Activated CD4-positive, alpha-beta T cell treated with anti-CD3 and anti-CD28 coated beads, Interleukin-2, Interleukin-4, amounts not matched to agents 100 ng/mL and 50 ng/mL, durations not matched to agents 16 hours and 8 hours (primary cell): ENCODE data around the gene EXOC5.
"Not testable (repeated sequence)": the region's sequence is repeated elsewhere in the genome, so short reads cannot be mapped to it uniquely, and the experiment has no call there.

Source experiments
- DNase-seq: peaks from one replicate; pipeline ENCODE4 v3.0.0-alpha.2; 2020; ENCODE audit warnings: low spot score

Gene EXOC5

DNA sequence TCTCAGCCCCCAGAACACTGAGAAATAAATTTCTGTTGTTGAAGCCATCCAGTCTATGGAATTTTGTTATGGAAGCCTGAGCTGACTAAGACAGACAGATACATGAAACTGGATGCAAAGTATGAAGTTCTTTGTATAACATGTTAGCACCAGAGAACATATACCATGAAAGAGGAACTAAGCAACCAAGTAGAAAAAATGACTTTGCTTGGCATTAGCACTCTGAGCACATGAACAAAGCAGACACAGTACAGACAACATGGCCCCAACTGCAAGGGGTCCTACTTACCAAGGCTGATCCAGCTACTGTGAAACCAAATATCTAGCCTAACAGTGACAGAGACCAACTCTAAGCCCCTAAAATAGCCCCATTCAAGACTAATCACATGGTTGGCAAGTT is 13.8 kb downstream of the EXOC5 start:
- DNase-seq = no peak

DNA sequence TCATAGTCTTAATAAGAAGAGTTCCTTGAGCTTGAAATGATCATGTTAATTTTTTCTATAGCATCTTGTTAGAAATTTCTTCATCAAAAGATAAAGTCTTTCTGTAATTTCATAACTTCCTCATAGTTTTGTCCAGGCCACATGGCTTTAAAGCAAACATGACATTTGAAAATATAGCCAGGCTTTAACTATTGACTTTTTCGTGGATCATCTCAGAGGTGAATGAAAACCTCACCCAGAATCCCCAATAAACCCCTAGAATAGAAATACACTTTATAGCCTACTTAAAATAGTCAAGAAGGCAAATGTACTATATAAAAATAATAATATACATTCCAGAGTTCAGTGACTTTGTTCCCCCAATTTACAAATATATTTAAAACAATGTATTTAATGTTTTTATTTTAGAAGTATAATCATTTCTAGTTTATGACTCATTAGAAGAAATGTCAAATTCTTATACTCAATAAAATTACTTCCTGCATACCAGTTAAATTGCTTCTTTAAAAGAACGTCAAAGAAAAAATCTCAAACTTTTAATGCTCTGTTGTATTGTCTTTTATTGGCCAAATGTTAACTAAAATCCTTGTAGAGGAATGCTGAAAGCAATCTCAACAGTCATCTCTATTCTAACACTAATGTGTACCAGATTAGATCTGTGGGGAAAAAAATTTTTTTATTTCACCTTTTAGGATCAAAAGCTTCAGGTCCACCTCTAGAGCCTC is 21.6 kb downstream of the EXOC5 start:
- DNase-seq = no peak

DNA sequence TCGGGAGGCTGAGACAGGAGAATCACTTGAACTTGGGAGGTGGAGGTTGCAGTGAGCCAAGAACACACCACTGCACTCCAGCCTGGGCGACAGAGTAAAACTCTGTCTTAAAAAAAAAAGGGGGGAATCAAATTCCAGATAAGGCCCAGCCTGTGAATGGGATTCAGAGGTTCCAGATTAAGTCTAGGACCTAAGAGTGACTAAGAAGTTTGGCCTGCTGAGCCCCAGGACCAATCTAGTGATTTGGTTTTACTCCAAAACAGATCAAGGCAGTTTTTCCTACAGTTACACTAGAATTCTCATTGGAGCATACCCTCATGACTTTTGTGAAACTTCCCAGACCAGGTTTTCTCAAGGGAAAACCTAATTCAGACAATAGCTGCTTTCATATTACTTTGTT is 22.8 kb downstream of the EXOC5 start:
- no peak for DNase-seq

DNA sequence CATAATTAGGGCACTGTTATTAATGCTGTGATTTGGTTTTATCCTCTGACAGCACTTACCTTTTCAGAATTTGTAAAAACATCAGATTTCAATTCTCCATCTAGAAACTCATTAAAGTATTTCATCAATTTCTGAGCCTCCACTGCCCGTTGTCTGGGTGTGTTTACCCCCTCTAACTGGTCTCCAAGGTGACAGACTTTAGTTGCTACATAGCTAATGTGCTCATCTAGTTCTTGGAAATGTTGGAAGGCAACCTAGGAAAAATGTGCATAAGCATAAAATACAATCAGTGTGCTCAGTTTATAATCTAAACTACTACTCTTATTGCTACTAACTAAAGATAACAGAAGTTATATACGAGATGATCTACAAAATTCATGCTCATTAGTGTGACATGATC is 24.6 kb downstream of the EXOC5 start:
- DNase-seq = no peak

DNA sequence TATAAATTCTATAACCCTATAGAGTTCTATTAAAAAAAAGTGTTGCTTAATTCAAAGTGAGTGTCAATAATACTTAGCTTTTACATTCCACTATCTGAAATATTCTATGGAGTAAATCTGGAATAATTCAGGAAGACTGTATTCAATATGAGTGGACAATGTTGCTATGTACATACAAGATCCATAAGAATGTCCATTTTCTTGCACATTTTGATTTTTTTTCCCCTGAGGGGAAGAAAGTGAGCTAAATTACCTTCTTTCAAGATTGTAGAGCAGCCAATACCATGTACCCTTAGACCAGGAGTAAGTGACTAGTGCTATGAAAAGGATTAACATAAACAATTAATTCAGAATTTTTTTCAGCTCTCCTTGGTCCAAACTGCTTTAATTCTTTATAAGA is 25.4 kb downstream of the EXOC5 start:
- no peak for DNase-seq

DNA sequence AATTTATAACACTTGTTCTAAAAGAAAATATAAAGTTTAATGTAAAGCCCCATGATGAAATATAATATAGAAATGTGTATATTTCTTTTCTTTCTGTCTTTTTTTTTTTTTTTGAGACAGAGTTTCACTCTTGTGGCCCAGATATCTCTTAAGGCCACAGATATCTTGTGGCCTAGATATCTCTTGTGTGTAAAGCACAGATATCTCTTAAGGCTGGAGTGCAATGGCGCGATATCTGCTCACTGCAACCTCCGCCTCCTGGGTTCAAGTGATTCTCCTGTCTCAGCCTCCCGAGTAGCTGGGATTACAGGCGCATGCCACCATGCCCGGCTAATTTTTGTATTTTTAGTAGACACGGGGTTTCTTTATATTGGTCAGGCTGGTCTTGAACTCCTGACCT is 28.6 kb downstream of the EXOC5 start:
- DNase-seq = not testable (repeated sequence)

DNA sequence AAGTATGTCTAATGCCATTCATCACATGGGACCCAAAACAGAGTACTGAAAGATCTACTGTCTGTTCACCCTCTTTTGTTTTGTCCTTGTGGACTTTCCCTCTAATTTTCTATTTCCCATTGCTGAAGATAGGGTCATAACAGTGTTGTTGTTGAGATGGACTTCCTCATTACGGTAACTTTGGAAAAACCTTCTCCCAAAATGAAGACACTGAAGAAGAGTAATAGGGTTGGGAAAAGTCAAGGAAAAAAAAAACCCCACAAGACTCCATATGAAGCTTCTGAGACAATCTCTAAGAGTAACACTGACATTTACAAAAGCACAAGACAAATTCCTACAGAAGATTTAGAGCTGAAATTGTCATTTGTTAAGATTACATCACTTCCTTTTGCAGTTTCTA is 36.7 kb downstream of the EXOC5 start:
- no peak for DNase-seq

DNA sequence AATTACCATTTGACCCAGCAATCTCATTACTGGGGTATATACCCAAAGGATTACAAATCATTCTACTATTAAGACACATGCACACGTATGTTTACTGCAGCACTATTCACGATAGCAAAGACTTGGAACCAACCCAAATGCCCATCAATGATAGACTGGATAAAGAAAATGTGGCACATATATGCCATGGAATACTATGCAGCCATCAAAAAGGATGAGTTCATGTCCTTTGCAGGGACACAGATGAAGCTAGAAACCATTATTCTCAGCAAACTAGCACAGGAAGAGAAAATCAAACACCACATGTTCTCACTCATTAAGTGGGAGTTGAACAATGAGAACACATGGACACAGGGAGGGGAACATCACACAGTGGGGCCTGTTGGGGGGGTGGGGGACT is 40.4 kb downstream of the EXOC5 start:
- not testable (repeated sequence) for DNase-seq

DNA sequence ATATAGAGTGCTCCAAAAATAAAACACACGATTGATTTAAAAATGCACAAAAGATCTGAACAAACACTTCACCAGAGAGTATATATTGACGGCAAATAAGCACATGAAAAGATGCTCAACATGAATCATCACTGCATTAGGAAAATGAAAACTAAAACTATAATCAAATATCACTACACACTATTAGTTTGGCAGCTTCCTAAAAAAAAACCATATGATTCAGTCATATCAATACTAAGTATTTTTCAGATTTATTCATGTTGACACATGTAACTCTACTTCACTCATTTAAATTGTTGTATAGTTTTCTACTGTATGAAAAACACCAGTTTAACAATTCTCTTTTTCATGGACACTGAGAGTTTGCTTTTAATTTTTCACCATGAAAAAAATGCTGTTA is 41.6 kb downstream of the EXOC5 start:
- peak; percentile 0 for DNase-seq

DNA sequence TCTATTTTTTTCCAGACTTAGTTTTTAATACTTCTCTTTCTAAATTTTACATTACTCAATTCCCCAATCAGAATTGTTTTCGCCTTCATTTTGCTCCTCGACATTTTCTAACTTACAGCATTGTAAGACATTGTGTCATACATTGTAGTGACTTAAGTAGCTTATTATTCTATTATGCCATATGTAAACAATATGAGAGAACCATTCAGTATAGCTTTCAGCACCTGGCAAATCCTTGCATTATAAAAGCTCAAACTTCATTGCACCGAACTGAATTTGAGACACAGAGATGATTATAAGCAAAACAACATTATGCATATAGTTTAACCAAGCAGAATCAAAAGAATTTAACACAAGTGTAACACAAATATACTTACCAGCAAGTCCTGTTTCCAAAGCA is 46.8 kb downstream of the EXOC5 start:
- DNase-seq = no peak

DNA sequence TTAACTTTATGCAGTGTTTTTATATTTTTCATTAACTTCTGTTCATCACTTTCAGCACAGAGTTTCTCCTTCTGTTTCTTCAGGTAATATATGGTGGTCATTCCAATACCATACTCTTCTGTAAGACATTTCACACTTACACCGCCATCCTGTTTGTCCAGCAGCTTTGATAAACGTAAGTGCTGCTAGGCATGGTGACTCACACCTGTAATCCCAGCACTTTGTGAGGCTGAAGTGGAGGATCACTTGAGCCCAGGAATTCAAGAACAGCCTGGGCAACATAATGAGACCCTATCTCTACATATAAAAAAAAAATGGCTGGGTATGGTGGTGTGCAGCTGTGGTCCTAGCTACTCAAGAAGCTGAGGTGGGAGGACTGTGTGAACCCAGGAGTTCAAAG is 55.8 kb downstream of the EXOC5 start:
- no peak for DNase-seq

DNA sequence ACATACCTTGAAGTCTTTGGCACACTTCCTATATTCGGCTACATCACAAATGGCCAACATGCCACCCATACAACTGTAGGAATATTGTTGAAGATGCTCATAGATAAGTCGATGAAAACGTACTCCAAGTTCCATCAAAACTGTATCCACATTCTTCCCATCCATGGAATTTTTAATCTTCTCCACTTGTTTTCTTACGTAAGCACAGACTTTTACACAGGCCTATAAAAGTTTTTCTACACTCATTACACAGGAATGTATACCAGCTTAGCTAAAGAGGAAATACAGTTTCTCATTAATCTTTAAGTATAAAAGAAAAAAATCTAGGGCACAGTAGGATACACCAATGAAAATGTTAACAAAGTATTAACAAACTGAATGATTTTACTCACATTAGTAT is 59.1 kb downstream of the EXOC5 start:
- DNase-seq = no peak

DNA sequence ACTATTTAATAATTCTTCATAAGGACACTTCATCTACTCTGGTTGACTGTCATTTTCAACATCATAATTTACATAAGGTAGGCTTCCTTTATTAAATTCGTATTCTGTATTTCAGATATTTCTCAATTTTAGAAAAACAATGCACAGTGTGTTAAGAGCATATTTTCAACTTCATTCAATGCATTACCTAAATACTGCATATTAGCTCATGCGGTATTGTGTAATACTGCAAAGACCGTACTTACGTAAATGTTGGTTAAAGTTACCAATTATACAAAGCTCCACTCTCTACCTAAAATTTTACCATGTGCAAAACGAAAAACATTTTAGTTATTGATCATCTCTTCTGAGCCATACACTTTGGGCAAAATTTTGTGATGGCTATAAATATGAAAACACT is 62.8 kb downstream of the EXOC5 start:
- no peak for DNase-seq

DNA sequence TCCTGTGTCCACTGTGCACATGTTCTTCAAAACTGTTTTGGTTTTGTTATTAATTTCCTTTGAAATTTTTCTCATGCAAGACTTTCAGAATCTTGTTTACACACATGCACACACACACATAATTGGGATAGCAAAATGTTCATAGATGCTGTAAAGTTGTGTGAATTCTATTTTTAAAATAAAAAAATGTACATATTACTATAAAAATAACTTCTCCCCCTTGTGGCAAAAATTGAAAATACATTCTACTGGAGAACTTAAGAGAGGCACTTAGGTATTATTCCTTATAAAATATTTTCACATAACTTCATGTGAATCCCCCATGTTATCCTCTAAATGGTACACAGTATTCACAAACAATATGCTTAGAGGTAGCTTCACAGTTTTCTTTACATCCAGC is 66.0 kb downstream of the EXOC5 start:
- not testable (repeated sequence) for DNase-seq

DNA sequence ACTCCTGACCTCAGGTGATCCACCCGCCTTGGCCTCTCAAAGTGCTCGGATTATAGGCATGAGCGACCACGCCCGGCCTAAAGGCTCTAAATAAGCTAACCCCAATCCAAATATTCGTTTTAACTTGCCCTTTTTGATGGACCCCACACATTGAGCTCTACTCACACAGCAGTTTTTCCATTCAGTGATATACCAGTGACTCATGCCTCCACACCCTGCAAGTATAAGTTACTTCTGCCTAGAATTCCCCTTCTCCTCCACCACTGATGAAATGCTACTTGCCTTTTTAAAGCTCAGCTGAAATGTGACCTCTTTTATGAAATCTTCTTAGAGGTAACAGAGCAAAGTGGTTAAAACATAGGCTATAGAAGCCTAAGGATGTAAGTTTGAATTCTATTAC is 68.8 kb downstream of the EXOC5 start:
- DNase-seq = no peak

DNA sequence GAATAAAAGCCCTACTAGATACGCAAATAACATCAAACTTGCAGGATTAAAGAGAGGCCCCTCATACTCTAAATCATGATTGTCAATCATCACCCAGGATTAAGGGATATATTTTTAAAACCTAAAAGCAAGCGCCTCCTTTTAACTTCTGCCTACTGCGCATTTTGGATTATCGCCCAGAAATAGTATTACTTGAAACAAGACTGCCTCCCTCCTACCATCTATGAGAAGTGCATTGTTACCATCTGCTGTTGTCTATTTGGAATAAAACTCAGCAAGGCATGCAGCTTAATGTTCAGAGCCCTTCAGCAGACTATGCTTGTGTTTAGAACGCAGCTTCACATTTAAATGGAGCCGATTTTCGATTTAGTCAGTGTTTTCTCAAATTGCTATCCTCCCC is 79.6 kb downstream of the EXOC5 start:
- no peak for DNase-seq

DNA sequence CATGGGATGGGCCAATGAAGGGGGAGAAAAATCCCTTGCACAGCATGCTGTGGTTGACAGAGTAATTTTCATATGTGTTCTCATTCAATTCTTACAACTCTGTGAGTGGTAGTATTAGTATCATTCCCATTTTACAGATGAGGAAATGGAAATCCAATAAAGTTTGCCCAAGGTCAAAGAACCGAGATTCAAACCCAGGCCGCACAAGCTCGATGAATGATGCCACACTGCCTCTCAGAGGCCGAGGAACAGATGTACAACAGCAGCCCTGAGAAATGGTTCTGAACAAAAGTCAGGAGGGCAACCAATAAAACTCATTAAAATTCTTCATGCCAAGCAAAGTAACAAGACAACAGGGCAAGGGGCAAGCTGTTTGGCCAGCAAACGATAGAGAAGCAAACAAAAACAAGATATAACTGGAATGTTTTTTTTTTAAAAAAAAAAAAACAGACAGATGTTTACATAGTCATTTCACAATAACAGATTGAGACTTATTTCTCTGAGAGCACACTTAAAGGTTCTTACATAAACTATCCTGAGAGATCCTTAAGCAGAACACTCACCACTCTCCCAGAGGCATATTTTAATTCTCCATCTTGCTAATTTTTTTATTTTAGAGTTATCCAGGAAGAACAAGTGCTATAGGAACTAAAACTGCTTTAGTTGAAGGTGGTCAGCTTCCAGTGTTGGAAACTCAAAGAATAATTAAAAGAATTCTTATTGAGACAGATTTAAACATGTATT is 85.8 kb downstream of the EXOC5 start:
- peak; percentile 11 for DNase-seq

DNA sequence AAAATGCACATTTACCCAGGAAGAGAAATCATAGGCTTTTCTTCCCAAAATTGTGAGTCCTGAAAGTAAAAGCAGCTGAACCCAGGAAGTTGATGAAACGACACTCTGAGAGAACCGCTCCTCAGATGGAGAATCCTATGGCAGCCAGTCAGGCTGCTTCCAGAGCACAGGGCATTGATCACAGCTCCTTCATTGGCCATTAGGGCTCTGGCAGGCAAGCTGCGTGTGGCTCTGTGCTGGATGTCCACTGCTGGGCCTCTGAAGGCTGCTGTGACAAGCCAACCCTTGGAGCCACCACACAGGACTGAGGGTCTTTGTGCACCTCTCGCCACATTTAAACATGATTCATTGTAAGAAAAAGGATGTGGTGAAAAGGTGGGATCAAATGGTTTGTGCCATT is 89.4 kb downstream of the EXOC5 start:
- DNase-seq = no peak

DNA sequence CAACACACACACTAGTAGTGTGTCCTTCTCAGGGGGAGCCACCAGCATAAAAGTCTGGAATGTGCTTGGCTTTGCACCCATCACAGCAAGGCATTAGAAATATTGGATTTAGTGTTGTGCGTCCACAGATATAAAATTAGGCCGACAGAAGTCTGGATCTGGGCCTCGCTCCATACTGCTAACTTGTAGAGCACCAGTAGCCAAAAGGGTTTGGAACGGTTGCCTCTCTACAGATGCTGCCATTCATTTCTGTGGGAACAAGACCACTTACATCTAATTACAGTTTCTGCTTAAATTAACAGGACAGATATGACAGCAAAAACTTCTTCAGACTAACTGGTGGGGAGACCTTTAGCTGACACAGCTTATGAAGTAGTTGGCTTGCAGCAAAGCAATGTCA is 94.2 kb downstream of the EXOC5 start:
- no peak for DNase-seq

DNA sequence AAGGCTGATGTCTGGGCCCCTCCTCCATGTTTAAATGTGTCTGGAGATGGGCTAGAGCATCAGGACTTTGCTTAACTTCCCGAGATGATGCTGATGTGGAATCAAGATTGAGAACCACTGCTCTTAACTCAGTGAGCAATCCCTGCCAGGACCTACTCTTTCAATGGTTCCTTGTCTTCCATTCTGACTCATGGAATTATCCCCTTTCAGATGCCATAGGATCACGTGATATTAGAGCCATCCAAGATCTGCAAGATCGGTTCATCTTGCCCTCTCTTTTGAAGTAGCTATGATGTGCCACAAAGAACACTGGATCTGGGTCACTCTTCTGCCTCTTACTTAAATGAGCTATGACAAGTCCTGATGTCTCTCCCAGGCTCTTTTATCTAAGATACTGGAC is 96.8 kb downstream of the EXOC5 start:
- DNase-seq = no peak

DNA sequence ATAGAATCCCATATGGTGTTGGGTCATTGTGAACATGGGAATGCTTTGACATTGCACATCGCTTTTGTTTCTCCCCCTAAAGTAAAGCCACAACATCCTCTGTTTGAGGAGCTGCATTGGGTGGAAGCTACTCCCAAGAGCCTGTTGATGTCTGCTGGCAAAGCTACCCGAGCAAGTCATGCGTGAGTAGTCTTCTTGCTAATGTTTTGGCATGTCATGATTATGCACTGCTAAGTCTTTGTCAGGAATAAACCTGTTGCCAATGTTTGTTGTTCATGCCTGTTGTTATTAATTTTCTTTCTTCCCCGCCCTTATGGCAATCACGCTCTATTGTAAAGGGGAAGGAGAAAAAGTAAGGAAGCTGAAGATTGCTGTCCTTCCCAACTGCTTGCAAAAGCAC is 97.3 kb downstream of the EXOC5 start:
- DNase-seq = no peak

DNA sequence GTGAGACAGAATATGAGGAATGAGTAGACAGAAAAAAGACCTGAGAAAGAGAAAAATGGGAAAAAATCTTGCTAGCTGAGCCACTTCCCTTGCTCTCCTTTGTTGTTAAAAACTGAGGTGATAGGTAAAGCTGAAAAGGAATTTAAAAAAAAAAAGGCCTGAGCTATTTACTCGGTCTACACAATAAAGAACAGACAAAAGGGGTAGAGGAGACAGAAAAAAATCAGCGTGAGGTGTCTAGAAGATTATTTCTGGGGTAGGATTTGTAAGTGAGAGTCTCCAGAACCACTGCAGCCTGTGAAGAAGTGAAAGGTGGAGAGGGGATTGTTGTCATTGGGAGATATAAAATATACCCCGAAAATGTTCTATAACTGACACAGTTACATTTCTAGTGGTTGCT is 98.8 kb downstream of the EXOC5 start:
- DNase-seq = no peak

DNA sequence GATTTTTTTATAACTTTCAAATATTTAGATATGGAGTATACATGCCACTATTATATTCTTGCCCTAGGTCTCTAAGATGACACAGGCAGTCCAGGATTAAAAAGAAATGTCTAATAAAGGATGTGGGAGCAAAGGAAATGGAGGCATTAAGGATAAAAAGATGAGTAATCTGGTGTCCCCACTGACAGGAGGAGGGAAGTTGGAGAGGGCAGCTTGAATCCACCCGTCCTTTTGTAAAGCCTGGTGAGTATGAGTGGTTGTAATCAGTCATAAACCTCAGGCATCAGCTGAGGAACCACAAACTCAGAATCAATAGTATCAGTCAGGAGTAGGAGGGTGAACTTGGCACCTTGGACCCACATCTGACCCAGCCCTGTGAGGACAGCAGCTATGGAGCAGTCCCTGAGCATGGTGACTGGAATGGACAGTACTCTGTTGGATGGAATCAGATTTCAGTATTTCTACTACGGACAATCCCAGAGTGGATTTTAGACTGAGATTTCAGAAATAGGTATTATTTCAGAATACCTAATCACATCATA is 100.5 kb downstream of the EXOC5 start:
- DNase-seq = no peak
